ENCODE results near the gene DIS3L. TPM values are rescaled to one million over a fixed set of nuclear protein-coding genes. Genes with fewer than 3 reads are reported as not detected.
"Not testable (repeated sequence)": the region's sequence is repeated elsewhere in the genome, so short reads cannot be mapped to it uniquely, and the experiment has no call there.

Gene DIS3L
- total RNA-seq, 1 donor from 2014 or later: 43.2 TPM

- DNase-seq (ENCODE audit: low spot score in 2 of 2) (no peak), FAIRE-seq (no peak)
These were observed 18.0 kb upstream of the DIS3L start for GRCh38 chr15:66275352-66275751.

DNA sequence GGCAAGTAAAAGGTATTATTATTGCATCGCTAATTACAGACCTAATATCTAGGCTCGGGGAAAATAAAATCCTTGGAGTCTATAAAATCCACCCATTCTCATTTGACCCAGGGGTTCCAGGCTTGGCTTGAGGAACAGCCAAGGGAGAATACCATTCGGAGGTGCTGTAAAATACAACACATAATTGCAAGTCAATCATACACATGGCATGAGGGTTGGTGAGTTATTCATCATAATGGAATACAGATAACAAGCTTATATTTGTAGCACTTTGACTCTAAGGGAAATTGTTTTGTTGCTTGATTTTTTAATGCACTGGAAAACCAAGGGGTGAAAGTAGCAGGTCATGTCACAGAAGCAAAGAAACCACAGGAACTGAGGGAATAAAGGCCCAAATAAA, 16.8 kb upstream of the DIS3L start:
- FAIRE-seq (no peak), DNase-seq (ENCODE audit: low spot score in 2 of 2) (no peak)

GRCh38 chr15:66278056-66278455, 15.3 kb upstream of the DIS3L start:
- DNase-seq (ENCODE audit: low spot score in 2 of 2): no peak
- no peak for FAIRE-seq

DNA sequence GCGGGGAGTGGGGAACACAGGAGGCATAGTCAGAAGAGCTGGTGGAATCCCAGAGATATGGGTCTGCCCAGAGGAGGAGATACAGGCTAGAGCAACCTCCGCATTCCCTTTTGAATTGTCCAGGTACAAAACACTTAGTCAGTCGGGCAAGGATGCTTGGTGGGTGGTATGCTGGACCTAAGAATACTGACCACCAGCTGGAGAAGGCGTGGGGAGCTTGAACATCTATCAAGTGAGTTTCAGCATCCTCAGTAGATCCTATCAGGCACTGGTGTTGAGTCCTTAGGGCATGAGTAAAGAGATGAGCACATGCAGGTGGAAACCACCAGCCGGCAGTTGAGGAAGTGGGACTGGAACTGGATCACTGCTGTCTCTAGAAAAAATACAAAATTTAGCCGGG, 14.7 kb upstream of the DIS3L start:
- DNase-seq (ENCODE audit: low spot score in 2 of 2) (no peak), FAIRE-seq (no peak)

DNA sequence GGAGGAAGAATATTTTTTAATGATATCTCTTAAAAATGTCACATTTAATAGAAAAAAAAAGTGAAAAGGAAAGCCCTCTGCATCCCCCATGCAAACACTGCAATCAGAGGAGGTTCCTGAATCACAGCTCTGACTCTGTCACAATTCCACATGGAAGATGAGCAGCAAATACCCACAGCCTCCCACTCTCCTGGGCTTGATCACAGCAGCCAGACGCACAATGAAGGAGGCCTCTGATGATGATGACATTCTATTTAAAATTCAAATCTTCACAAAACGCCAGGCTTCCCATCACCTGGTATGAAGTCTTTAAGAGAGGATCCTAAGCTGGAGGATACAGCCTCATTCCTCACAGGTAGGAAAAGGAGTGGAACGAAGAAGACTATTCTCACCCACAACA, 9.1 kb upstream of the DIS3L start:
- DNase-seq (ENCODE audit: low spot score in 2 of 2) (no peak), FAIRE-seq (no peak)

DNA sequence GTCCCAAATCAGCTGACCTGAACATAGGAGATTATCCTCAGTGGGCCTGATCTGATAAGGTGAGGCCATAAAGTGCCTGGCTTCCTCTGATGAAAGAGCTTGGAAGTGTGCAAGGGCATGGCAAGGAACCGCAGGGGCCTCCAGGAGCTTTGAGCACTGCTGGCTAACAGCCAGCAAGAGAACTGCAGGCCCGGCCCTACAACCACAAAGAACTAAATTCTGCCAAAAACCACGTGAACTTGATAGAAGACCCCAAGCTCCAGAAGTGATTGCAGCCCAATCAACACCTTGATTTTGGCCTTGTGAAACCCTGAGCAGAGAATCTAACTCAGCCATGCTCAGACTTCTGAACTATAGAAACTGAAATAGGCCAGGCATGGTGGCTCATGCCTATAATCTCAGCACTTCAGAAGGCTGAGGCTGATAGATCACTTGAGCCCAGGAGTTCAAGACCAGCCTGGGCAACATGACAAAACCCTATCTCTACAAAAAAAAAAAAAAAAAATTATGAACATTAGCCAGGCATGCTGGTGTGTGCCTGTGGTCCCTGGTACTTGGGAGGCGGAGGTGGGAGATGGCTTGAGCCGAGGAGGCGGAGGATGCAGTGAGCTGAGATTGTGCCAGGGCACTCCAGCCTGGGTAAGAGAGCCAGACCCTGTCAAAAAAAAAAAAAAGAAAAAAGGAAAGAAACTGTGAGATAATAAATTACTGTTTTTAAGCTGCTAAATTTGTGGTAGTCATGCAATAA, 7.7 kb upstream of the DIS3L start:
- DNase-seq (ENCODE audit: low spot score in 2 of 2): no peak
- FAIRE-seq: no peak

GRCh38 chr15:66287461-66288057, 5.8 kb upstream of the DIS3L start:
- peak in 1 of 2 donors; percentile 33 for DNase-seq (ENCODE audit: low spot score in 2 of 2)
- FAIRE-seq: peak; percentile 99

GRCh38 chr15:66288093-66288492, 5.3 kb upstream of the DIS3L start:
- FAIRE-seq (no peak), DNase-seq (ENCODE audit: low spot score in 2 of 2) (no peak)

DNA sequence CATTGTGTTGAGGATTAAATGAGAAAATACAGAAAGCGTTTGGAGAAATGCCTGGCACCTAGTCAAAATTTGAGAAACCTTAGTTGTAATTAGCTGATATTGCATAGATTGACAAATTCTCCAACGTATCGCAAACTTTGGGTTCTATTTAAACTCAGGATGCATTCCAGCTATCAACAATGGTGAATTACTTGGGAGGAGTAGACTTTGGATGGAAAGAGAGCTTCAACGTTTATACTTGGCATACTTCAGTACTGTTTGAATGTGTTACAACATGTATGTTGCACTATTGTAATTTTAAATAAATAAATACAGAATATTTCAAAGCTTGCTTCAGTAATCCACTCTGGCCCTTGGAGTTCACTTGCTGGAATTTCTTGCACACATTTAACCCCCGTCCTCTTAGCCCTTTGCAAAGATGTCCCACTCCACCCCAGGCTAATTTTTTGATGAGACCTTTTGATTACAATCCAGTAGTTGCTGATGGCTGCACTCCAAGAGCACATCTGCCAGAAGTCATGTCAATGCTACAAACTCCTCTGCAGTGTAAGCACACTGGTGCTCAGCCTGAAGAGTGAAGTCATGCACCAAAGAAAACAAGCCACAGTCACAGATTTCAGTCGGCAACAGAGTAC, 4.7 kb upstream of the DIS3L start:
- FAIRE-seq (no peak), DNase-seq (ENCODE audit: low spot score in 2 of 2) (no peak)

GRCh38 chr15:66290007-66290406, 3.4 kb upstream of the DIS3L start:
- FAIRE-seq (no peak), DNase-seq (ENCODE audit: low spot score in 2 of 2) (no peak)

GRCh38 chr15:66290518-66290917, 2.9 kb upstream of the DIS3L start:
- no peak for DNase-seq (ENCODE audit: low spot score in 2 of 2)
- FAIRE-seq: no peak

DNA sequence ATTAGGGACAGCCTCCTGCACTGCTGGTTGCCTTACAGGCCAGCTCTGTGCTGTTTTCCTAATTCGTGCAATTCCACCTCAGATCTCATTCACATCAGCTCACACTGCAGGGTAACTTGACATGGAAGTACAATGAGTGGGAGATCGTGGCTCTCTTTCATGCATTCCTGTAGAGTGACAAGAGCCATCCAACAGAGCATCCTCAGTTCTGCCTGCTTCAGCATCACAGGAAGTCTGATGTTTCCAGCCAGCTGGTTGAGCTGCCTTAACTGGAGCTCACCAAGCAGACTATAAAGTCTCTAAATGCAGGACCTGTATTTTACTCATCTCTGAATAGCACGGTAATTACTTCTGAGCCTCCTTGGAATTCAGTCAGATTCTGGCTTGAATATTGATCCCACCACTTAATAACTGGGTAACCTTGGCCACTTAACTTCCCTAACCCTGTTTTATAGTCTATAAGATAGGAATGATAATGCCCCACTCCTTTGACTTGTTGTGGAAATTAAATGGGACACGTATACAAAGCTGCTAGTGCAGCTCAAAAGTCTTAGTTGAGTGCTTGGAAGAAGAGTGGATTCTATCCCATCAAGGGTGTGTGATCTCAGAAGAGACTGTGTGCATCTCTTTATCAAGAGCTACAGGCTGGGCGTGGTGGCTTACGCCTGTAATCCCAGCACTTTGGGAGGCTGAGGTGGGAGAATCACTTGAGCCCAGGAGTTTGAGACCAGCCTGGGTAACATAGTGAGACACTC, 1.4 kb upstream of the DIS3L start:
- no peak for DNase-seq (ENCODE audit: low spot score in 2 of 2)
- no peak for FAIRE-seq

DNA sequence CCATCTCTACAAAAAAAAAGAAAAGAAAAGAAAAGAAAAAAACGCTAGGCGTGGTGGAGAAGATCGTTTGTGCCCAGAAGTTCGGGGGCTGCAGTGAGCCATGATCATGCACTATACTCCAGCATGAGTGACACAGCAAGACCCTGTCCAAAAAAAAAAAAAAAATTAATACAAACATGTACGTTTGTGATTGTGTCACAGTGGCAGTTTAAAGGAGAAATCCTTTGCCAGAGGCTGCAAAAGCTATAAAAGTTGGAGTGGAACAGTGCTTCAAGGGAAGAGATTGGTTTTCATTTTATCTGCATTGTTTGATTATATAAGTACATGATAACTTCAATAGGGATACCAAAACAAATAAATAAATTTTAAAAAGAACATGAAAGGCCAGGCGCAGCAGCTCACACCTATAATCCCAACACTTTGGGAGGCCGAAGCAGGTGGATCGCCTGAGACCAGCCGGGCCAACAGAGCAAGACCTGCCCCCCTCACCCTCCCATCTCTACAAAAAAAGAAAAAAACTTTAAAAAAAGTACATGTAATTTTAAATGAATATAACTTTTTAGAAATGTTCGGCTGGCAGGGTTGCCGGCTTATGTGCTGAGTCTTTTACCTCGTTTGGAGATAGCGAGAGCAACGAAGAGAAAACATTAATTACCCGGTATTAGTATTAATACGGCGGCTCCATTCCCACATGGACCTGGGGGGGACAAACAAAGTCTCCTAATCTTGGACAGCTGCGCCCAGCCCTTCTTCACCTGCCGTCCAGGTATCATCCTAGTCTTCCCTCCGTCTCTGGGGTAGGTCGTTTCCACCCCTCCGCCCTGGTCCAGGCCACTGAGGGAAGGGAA, 573 bp upstream of the DIS3L start:
- no peak for DNase-seq (ENCODE audit: low spot score in 2 of 2)
- no peak for FAIRE-seq

GRCh38 chr15:66294157-66294931, 976 bp downstream of the DIS3L start:
- FAIRE-seq (no peak), DNase-seq (ENCODE audit: low spot score in 2 of 2) (peak; percentile 36 to 38)

DNA sequence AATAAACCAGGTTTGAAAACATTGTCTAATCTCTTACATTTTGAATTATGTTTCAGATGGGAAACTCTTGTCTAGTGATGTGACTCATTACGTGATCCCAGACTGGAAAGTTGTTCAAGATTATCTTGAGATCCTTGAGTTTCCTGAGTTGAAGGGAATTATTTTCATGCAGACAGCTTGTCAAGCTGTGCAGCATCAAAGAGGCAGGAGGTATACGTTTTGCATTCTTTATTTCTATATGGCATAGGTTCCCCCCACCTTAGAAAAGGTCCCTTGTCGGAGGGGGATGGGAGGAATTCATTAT, 1.5 kb downstream of the DIS3L start:
- FAIRE-seq: no peak
- DNase-seq (ENCODE audit: low spot score in 2 of 2): no peak

GRCh38 chr15:66296186-66296585, 2.8 kb downstream of the DIS3L start:
- no peak for FAIRE-seq
- no peak for DNase-seq (ENCODE audit: low spot score in 2 of 2)

- FAIRE-seq: no peak
These were observed 5.5 kb downstream of the DIS3L start for GRCh38 chr15:66298803-66299251.

GRCh38 chr15:66302489-66303278, 9.3 kb downstream of the DIS3L start:
- DNase-seq (ENCODE audit: low spot score in 2 of 2): no peak
- no peak for FAIRE-seq

More at GRCh38 chr15:66298803-66299251, 5.5 kb downstream of the DIS3L start:
- DNase-seq (ENCODE audit: low spot score in 2 of 2): no peak

DNA sequence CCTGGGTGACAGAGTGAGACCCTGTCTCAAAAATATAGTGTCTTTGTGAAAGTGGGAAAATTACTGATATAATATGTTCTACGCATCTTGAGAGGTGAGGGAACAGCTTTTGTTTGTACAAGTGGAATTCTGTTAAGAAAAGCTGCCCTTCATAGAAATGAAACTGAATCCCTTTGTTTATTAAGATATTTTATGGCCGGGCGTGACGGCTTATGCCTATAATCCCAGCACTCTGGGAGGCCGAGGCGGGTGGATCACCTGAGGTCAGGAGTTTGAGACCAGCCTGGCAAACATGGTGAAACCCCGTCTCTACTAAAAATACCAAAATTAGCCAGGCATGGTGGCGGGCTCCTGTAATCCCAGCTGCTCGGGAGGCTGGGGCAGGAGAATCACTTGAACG, 11.1 kb downstream of the DIS3L start:
- not testable (repeated sequence) for DNase-seq (ENCODE audit: low spot score in 2 of 2); FAIRE-seq
